ENCODE data around the gene LDLR.
"Not testable (repeated sequence)": the region's sequence is repeated elsewhere in the genome, so short reads cannot be mapped to it uniquely, and the experiment has no call there.

DNA sequence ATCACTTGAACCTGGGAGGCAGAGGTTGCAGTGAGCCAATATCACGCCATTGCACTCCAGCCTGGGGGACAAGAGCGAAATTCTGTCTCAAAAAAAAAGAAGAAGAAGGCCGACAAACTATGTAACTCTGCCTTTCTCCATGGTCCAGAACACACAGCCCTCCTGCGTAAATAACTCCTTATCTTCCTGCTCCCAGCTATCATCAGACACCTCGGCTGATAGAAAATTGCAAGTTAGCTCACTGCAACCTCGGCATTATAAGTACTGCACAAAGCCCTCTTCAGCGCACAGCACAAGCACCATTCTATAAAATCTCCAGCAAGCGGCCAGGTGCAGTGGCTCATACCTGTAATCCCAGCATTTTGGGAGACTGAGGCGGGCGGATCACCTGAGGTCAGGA, 14.4 kb downstream of the LDLR start:
- TF ChIP-seq, protein P1, sequence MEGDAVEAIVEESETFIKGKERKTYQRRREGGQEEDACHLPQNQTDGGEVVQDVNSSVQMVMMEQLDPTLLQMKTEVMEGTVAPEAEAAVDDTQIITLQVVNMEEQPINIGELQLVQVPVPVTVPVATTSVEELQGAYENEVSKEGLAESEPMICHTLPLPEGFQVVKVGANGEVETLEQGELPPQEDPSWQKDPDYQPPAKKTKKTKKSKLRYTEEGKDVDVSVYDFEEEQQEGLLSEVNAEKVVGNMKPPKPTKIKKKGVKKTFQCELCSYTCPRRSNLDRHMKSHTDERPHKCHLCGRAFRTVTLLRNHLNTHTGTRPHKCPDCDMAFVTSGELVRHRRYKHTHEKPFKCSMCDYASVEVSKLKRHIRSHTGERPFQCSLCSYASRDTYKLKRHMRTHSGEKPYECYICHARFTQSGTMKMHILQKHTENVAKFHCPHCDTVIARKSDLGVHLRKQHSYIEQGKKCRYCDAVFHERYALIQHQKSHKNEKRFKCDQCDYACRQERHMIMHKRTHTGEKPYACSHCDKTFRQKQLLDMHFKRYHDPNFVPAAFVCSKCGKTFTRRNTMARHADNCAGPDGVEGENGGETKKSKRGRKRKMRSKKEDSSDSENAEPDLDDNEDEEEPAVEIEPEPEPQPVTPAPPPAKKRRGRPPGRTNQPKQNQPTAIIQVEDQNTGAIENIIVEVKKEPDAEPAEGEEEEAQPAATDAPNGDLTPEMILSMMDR (conservative IDR thresholded peaks at IDR 0.05; ENCODE audit: low read depth, low read length) = not testable (repeated sequence)
- not testable (repeated sequence) for TF ChIP-seq POLR2A (IDR thresholded peaks at IDR 0.05; ENCODE audit: low read depth, low read length); CHD1 (IDR thresholded peaks at IDR 0.05; ENCODE audit: low read depth, low read length); RAD21 (IDR thresholded peaks at IDR 0.05; ENCODE audit: low read length); MAZ (IDR thresholded peaks at IDR 0.05; ENCODE audit: borderline replicate concordance, low read depth, low read length); RFX5 (IDR thresholded peaks at IDR 0.05; ENCODE audit: low read depth, low read length); SMC3 (IDR thresholded peaks at IDR 0.05; ENCODE audit: low read depth, low read length); FOS (IDR thresholded peaks at IDR 0.05; ENCODE audit: low read depth, low read length); MAFK (IDR thresholded peaks at IDR 0.05; ENCODE audit: low read depth, low read length)
